ENCODE measurements around the gene CCKAR.

Gene CCKAR

GRCh38 chr4:26457412-26457811 lies 32.9 kb downstream of the CCKAR start:
- no peak for DNase-seq

GRCh38 chr4:26455571-26455970 lies 34.7 kb downstream of the CCKAR start:
- no peak for DNase-seq

- DNase-seq: no peak
These were observed 35.3 kb downstream of the CCKAR start for GRCh38 chr4:26454961-26455360.

GRCh38 chr4:26452565-26453531 lies 37.4 kb downstream of the CCKAR start:
- no peak for DNase-seq

- DNase-seq: no peak
These were observed 38.7 kb downstream of the CCKAR start for GRCh38 chr4:26451597-26451996.

- DNase-seq: no peak
These were observed 39.9 kb downstream of the CCKAR start for GRCh38 chr4:26450418-26450817.

- no peak for DNase-seq
These were observed 42.9 kb downstream of the CCKAR start for GRCh38 chr4:26447378-26447777.

GRCh38 chr4:26441771-26442170 lies 48.5 kb downstream of the CCKAR start:
- DNase-seq: no peak

- DNase-seq: no peak
These were observed 49.2 kb downstream of the CCKAR start for GRCh38 chr4:26441102-26441501.

- no peak for DNase-seq
These were observed 56.1 kb downstream of the CCKAR start for GRCh38 chr4:26434030-26434639.

GRCh38 chr4:26433556-26433955 lies 56.7 kb downstream of the CCKAR start:
- DNase-seq: no peak

GRCh38 chr4:26432419-26432818 lies 57.9 kb downstream of the CCKAR start:
- no peak for DNase-seq

- DNase-seq: no peak
These were observed 58.7 kb downstream of the CCKAR start for GRCh38 chr4:26431461-26432180.

All from suppressor macrophage treated with lipopolysaccharide for 4 hours (primary cell).